ENCODE measurements around the gene STAMBPL1. TPM values are rescaled to one million over a fixed set of nuclear protein-coding genes. Genes with fewer than 3 reads are reported as not detected.

STAMBPL1 gene
- total RNA-seq, 1 experiment from 2014 or later: 22.9 TPM

GRCh38 chr10:88893611-88894010 lies 13.6 kb downstream of the STAMBPL1 start:
- DNase-seq (ENCODE audit: low read depth): no peak

GRCh38 chr10:88895250-88895649 lies 15.2 kb downstream of the STAMBPL1 start:
- no peak for DNase-seq (ENCODE audit: low read depth)

- DNase-seq (ENCODE audit: low read depth): peak; percentile 45
Measured at GRCh38 chr10:88896372-88896993, 16.4 kb downstream of the STAMBPL1 start.

- DNase-seq (ENCODE audit: low read depth): peak; percentile 44
Measured at GRCh38 chr10:88896994-88897853, 17.2 kb downstream of the STAMBPL1 start.

- DNase-seq (ENCODE audit: low read depth): no peak
Measured at GRCh38 chr10:88898727-88899126, 18.7 kb downstream of the STAMBPL1 start.

- no peak for DNase-seq (ENCODE audit: low read depth)
Measured at GRCh38 chr10:88899886-88900285, 19.8 kb downstream of the STAMBPL1 start.

GRCh38 chr10:88901206-88901983 lies 21.4 kb downstream of the STAMBPL1 start:
- no peak for DNase-seq (ENCODE audit: low read depth)

- DNase-seq (ENCODE audit: low read depth): no peak
Measured at GRCh38 chr10:88901984-88902789, 22.1 kb downstream of the STAMBPL1 start.

GRCh38 chr10:88903715-88904114 lies 23.7 kb downstream of the STAMBPL1 start:
- DNase-seq (ENCODE audit: low read depth): no peak

GRCh38 chr10:88906921-88907320 lies 26.9 kb downstream of the STAMBPL1 start:
- no peak for DNase-seq (ENCODE audit: low read depth)

- no peak for DNase-seq (ENCODE audit: low read depth)
Measured at GRCh38 chr10:88908194-88908593, 28.1 kb downstream of the STAMBPL1 start.

- no peak for DNase-seq (ENCODE audit: low read depth)
Measured at GRCh38 chr10:88911116-88911515, 31.1 kb downstream of the STAMBPL1 start.

- no peak for DNase-seq (ENCODE audit: low read depth)
Measured at GRCh38 chr10:88911851-88912250, 31.8 kb downstream of the STAMBPL1 start.

- no peak for DNase-seq (ENCODE audit: low read depth)
Measured at GRCh38 chr10:88913127-88913526, 33.1 kb downstream of the STAMBPL1 start.

GRCh38 chr10:88913788-88914187 lies 33.7 kb downstream of the STAMBPL1 start:
- no peak for DNase-seq (ENCODE audit: low read depth)

GRCh38 chr10:88915781-88916180 lies 35.7 kb downstream of the STAMBPL1 start:
- no peak for DNase-seq (ENCODE audit: low read depth)

- DNase-seq (ENCODE audit: low read depth): no peak
Measured at GRCh38 chr10:88916231-88916630, 36.2 kb downstream of the STAMBPL1 start.

- DNase-seq (ENCODE audit: low read depth): no peak
Measured at GRCh38 chr10:88916986-88917385, 36.9 kb downstream of the STAMBPL1 start.

- no peak for DNase-seq (ENCODE audit: low read depth)
Measured at GRCh38 chr10:88918191-88918905, 38.3 kb downstream of the STAMBPL1 start.

GRCh38 chr10:88919041-88919440 lies 39.0 kb downstream of the STAMBPL1 start:
- no peak for DNase-seq (ENCODE audit: low read depth)

- no peak for DNase-seq (ENCODE audit: low read depth)
Measured at GRCh38 chr10:88920198-88920597, 40.2 kb downstream of the STAMBPL1 start.
